Heart left ventricle (tissue), 16 donors: Measurements from ENCODE around the gene DAO. TPM values are rescaled to one million over a fixed set of nuclear protein-coding genes. Genes with fewer than 3 reads are reported as not detected.

Experiments used
- ATAC-seq, 4 donors: fragments of 200-7000 bp; cut with Tn5 transposase; one replicate each; pipeline ENCODE4 v1.9.1; 2020 to 2022; ENCODE audit warnings: moderate library complexity in 4 of 4, mild to moderate bottlenecking in 3 of 4, moderate number of reproducible peaks in 1 of 4
- DNase-seq, 5 donors: peaks; one replicate each; pipeline ENCODE4 v3.0.0-alpha.2; 2020
- H3K27ac ChIP-seq, 12 donors: fragments of 200-600 bp; sonication (generic) in 4 of 12; one replicate each; pipeline versions ENCODE4 v1.5.0 to v1.8.0; 2016 to 2022; ENCODE audit warnings: mild to moderate bottlenecking in 2 of 12
- H3K27me3 ChIP-seq, 9 donors: fragments of 200-600 bp; sonication (generic) in 2 of 9; one replicate each; pipeline versions ENCODE4 v1.5.1 to v1.8.0; 2016 to 2022; ENCODE audit warnings: mild to moderate bottlenecking in 3 of 9
- H3K36me3 ChIP-seq, 9 donors: fragments of 200-600 bp; sonication (generic) in 2 of 9; one replicate each; pipeline versions ENCODE4 v1.5.0 to v1.8.0; 2018 to 2022; ENCODE audit warnings: mild to moderate bottlenecking in 2 of 9
- H3K4me1 ChIP-seq, 12 donors: fragments of 200-600 bp; sonication (generic) in 4 of 12; one replicate each; pipeline versions ENCODE4 v1.5.0 to v1.8.0; 2016 to 2022; ENCODE audit warnings: mild to moderate bottlenecking in 3 of 12
- H3K4me3 ChIP-seq, 12 donors: fragments of 200-600 bp; sonication (generic) in 4 of 12; one replicate each; pipeline versions ENCODE4 v1.5.0 to v1.8.0; 2017 to 2022; ENCODE audit warnings: mild to moderate bottlenecking in 9 of 12, moderate library complexity in 4 of 12
- H3K9me3 ChIP-seq, 12 donors: fragments of 200-600 bp; sonication (generic) in 4 of 12; one replicate each; pipeline versions ENCODE4 v1.5.0 to v1.8.0; 2016 to 2022; ENCODE audit warnings: mild to moderate bottlenecking in 1 of 12
- POLR2A ChIP-seq, 2 donors: fragments of 450-650 bp; IDR thresholded peaks; one replicate each; pipeline ENCODE4 v1.6.1; 2017; ENCODE audit warnings: antibody characterized with exemption in 2 of 2, mild to moderate bottlenecking in 2 of 2, moderate library complexity in 2 of 2
- WGBS, 4 donors: extraction: QIAGEN DNeasy Blood & Tissue Kit in 2 of 4; methylation state at CpG; one replicate each; pipeline versions ENCODE4 v1.1.5 to v1.1.7; 2013 to 2018; 5-methylcytosine and 5-hydroxymethylcytosine counted together
- intact Hi-C, 10 donors: fragments of 100-400 bp; cut with DNase I; formaldehyde crosslinking; loops; one replicate each; pipeline versions ENCODE4 v1.11.1 to v1.14.2; 2022
- polyA plus RNA-seq, 2 donors: library from polyadenylated mRNA; stranded (reverse); fragments of 200-250 nt; gene quantifications; one replicate each; pipeline ENCODE4 v1.2.3, GENCODE V29; 2013
- total RNA-seq, 9 donors: library from RNA; depleted of rRNA in 2 of 9; stranded (reverse); fragments of >200 nt in 2 of 9; fragmentation: NEBNext Ultra II Directional in 3 of 9; extraction: Animal tissue kit (Norgen Biotek cat#: 25700) in 3 of 9; gene quantifications; one replicate each; pipeline versions ENCODE4 v1.1.0 to v1.2.4, GENCODE V29; 2016 to 2023
- TF ChIP-seq, protein P1 (sequence below), 12 donors: fragments of 200-600 bp; sonication (generic) in 4 of 12; IDR thresholded peaks; one replicate each; pipeline versions ENCODE4 v1.5.0 to v1.8.0; 2018 to 2022; ENCODE audit warnings: antibody characterized with exemption in 12 of 12, mild to moderate bottlenecking in 5 of 12
- donor health status: ischemic (EF 13 %, LVEDD 7.1; RV severe dilation, severe dysfunction).
- donor health status: healthy with polysubstance abuse.
- donor health status: DM: no; HTN: yes; CAD: no.
- donor health status: DM: no; HTN: no; CAD: no.
- donor health status: ischemic (EF 25% LVEDD 6.9; RV normal size, moderate dysfunction).
- donor health status: ischemic (EF 25% LVEDD 5.7; RV mildly dilated, moderate dysfunction).
- donor health status: healthy.
- donor health status: DM: yes; HTN: yes; CAD: no.
- donor health status: ischemic (EF 35%, LVEDD 5.7; RV mildly dilated, moderate dysfunction).
- donor health status: nonischemic (EF 11% LVEDD 7.7; RV severe dilation, severe dysfunction).
- donor health status: DM: yes; HTN: yes; CAD: no.
- donor health status: PGD.
- donor health status: ischemic (EF 29% LVEDD 5.4; RV normal size, mild dysfunction).
- donor health status: nonischemic (EF 23%, LVEDD 6.1; RV moderate dilation, normal function).

Gene DAO
- total and polyA plus RNA-seq, 11 donors, result not detected

DNA sequence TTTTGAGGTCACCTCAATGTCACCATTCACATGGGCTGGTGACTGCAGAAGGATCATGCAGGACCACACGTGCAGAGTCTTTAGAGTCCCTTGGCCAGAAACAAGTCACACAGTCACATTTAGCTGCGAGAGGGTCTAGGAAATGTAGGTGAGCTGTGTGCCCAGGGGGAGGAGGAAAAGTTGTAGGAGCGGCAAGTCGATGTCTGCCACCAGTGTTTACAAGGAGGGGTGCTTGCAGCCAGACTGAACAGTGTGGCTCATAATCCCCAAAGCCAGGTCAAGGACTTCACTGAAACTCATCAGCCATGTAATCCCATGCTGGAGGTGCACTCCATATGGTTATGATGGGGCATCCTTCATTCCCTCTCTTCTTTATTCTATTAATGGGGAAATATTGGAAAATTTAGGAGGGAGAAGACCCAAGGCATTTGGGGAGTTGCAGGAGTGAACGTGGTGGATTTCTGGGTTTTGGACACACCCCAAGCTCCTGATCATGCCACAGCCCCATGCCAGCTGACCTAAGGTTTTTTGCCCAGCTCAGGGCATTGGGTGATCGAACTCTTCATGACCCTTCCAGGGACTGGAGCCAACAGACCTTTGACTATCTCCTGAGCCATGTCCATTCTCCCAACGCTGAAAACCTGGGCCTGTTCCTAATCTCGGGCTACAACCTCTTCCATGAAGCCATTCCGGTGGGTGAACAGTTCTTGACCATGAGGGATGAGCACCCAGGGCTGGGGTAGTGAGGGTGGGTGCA lies 7.2 kb downstream of the DAO start:
- no peak for DNase-seq
- Histone ChIP-seq H3K36me3 (no peaks in the 10 kb centered on the region), H3K27me3 (no peaks in the 10 kb centered on the region), H3K9me3 (peaks cover 0 to 13% (median 0%) of the 10 kb centered on the region in 12 donors), H3K27ac (no peak overlapping the region), H3K4me3 (no peak overlapping the region), H3K4me1 (peaks cover 0 to 13% (median 0%) of the 10 kb centered on the region in 12 donors)
- no peak for TF ChIP-seq POLR2A (IDR thresholded peaks at IDR 0.05)
- TF ChIP-seq, protein P1, sequence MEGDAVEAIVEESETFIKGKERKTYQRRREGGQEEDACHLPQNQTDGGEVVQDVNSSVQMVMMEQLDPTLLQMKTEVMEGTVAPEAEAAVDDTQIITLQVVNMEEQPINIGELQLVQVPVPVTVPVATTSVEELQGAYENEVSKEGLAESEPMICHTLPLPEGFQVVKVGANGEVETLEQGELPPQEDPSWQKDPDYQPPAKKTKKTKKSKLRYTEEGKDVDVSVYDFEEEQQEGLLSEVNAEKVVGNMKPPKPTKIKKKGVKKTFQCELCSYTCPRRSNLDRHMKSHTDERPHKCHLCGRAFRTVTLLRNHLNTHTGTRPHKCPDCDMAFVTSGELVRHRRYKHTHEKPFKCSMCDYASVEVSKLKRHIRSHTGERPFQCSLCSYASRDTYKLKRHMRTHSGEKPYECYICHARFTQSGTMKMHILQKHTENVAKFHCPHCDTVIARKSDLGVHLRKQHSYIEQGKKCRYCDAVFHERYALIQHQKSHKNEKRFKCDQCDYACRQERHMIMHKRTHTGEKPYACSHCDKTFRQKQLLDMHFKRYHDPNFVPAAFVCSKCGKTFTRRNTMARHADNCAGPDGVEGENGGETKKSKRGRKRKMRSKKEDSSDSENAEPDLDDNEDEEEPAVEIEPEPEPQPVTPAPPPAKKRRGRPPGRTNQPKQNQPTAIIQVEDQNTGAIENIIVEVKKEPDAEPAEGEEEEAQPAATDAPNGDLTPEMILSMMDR (IDR thresholded peaks at IDR 0.05), result no peak
- 76 to 86% (median 79%) methylated on average over 9 of the region's 9 CpGs for WGBS, 4 donors
- no peak for ATAC-seq
- intact Hi-C loops, result loop anchor here in 4 of 10 donors (5.0 to 10.0 kb wide), 3 partner anchors 65 to 208 kb away; partner anchors contain the start of genes ALKBH2 (in 2 of the 4) and UNG (in 2 of the 4)

DNA sequence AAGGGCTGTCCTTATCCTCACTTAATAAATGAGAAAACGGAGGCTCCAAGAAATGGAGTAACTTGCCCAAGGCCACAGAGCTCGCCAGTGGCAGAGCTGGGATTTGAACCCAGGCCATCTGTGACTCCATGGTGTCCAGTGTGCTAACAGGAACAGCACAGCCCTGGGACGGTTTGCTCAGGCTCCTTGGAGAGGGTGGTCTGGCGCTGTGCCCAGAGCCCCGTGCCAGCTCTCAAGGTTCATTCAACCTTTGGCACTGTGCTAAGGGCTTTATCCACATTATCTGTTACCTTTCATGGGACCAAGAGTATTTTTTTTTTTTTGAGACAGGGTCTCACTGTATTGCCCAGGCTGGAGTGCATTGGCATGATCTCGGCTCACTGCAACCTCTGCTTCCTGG lies 8.1 kb downstream of the DAO start:
- TF ChIP-seq, protein P1 (IDR thresholded peaks at IDR 0.05), result no peak
- no peak for TF ChIP-seq POLR2A (IDR thresholded peaks at IDR 0.05)
- Histone ChIP-seq H3K27me3 (no peaks in the 10 kb centered on the region), H3K36me3 (no peaks in the 10 kb centered on the region), H3K4me1 (peaks cover 0 to 13% (median 0%) of the 10 kb centered on the region in 12 donors), H3K27ac (no peak overlapping the region), H3K4me3 (no peak overlapping the region), H3K9me3 (peaks cover 0 to 13% (median 0%) of the 10 kb centered on the region in 12 donors)
- intact Hi-C loops, result loop anchor here in 4 of 10 donors (5.0 to 10.0 kb wide), 3 partner anchors 64 to 207 kb away; partner anchors contain the start of genes ALKBH2 (in 2 of the 4) and UNG (in 2 of the 4)
- ATAC-seq (no peak), DNase-seq (no peak)
- WGBS, 4 donors, result 56 to 63% (median 58%) methylated on average over 6 of the region's 6 CpGs

DNA sequence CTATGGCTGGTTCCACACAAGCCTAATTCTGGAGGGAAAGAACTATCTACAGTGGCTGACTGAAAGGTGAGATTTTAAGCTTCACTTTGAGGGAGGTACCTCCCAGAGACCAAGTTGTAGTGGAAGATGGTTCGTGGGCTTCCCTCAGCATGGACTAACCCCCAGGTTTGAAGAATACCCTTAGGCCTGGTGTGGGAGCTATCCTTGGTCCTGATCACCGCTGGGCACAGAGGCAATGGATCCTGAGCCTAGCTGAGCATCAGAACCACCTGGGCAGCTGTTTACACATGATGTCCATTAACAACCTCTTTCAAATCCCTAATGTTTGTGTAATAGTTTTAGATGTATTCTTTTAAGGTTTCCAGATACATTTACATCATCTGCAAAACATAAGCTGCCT lies 10.3 kb downstream of the DAO start:
- no peak overlapping the region for H3K4me3 ChIP-seq
- H3K27me3 ChIP-seq, result no peaks in the 10 kb centered on the region
- H3K36me3 ChIP-seq, result no peaks in the 10 kb centered on the region
- no peak for TF ChIP-seq POLR2A (IDR thresholded peaks at IDR 0.05)
- TF ChIP-seq, protein P1 (IDR thresholded peaks at IDR 0.05), result no peak
- no peak for ATAC-seq
- H3K4me1 ChIP-seq, result no peaks in the 10 kb centered on the region
- DNase-seq, result no peak
- WGBS, 4 donors, result 62 to 67% (median 66%) methylated on average over 2 of the region's 2 CpGs
- peaks cover 0 to 13% (median 0%) of the 10 kb centered on the region in 12 donors for H3K9me3 ChIP-seq
- intact Hi-C loops, result no loop called here
- no peak overlapping the region for H3K27ac ChIP-seq

DNA sequence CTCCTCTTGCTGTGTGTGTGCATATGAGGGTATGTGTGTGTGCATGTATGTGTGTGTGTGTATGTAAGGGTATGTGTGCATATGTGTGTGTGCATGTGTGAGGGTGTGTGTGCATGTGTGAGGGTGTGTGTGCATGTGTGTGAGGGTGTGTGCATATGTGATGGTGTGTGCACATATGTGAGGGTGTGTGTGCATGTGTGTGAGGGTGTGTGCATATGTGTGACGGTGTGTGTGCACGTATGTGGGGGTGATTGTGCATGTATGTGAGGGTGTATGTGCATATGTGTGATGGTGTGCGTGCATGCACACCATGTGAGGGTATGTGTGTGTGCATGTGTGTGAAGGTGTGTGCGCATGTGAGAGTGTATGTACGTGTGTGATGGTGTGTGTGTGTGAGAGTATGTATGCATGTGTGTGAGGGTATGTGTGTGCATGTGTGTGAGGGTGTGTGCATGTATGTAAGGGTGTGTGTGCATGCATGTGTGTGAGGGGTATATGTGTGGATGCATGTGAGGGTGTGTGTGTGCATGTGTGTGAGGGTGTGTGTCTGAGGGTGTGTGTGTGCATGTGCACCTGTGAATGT lies 15.4 kb downstream of the DAO start:
- no peak for DNase-seq
- H3K27ac ChIP-seq, result no peak overlapping the region
- peaks cover 0 to 6% (median 0%) of the 10 kb centered on the region in 9 donors for H3K27me3 ChIP-seq
- 71 to 93% (median 92%) methylated on average over 5 of the region's 5 CpGs for WGBS, 4 donors
- intact Hi-C loops, result no loop called here
- H3K9me3 ChIP-seq, result peaks cover 0 to 7% (median 0%) of the 10 kb centered on the region in 12 donors
- no peak overlapping the region for H3K4me3 ChIP-seq
- ATAC-seq, result no peak
- no peaks in the 10 kb centered on the region for H3K36me3 ChIP-seq
- no peaks in the 10 kb centered on the region for H3K4me1 ChIP-seq
- no peak for TF ChIP-seq POLR2A (IDR thresholded peaks at IDR 0.05)
- TF ChIP-seq, protein P1 (IDR thresholded peaks at IDR 0.05), result no peak
